K562 (cell line): ENCODE data around the gene RHBDF2. TPM values are rescaled to one million over a fixed set of nuclear protein-coding genes. Genes with fewer than 3 reads are reported as not detected.
A peak's percentile ranks its signal among the peaks of the same experiment; 100 is the strongest.

Experiments
- ATF7 ChIP-seq: fragments of 450-650 bp; IDR thresholded peaks from 2 replicates; pipeline ENCODE4 v1.7.1; 2014; ENCODE audit warnings: mild to moderate bottlenecking, moderate library complexity
- CREB1 ChIP-seq, 2 experiments: sonication (generic) in 1 of 2; formaldehyde crosslinking in 1 of 2; IDR thresholded peaks; 2 replicates each; pipeline versions ENCODE4 v1.6.1 to v1.8.0; 2012 to 2022; ENCODE audit warnings: inconsistent platforms in 1 of 2, mild to moderate bottlenecking in 1 of 2, missing genetic modification reagents in 1 of 2, moderate library complexity in 1 of 2
- CSDE1 ChIP-seq, 2 experiments: fragments of 450-650 bp; IDR thresholded peaks; 2 replicates each; pipeline ENCODE4 v1.6.1; 2016; ENCODE audit warnings: mild to moderate bottlenecking in 1 of 2
- CTBP1 ChIP-seq: fragments of 450-650 bp; IDR thresholded peaks from 2 replicates; pipeline ENCODE4 v1.6.1; 2016; ENCODE audit warnings: borderline replicate concordance
- DDX20 ChIP-seq: fragments of 450-650 bp; IDR thresholded peaks from 2 replicates; pipeline ENCODE4 v1.6.1; 2016; ENCODE audit warnings: missing genetic modification characterization, low read depth, mild to moderate bottlenecking, missing compliant biosample characterization, moderate library complexity
- DIDO1 ChIP-seq: fragments of 450-650 bp; IDR thresholded peaks from 2 replicates; pipeline ENCODE4 v1.6.1; 2016; ENCODE audit warnings: low read depth, missing biosample characterization, missing genetic modification characterization
- EP300 ChIP-seq: IDR thresholded peaks from 2 replicates; pipeline ENCODE4 v1.6.1; 2012; ENCODE audit warnings: low read length, improper control_type of control experiment
- ERF ChIP-seq: fragments of 450-650 bp; formaldehyde crosslinking; IDR thresholded peaks from 2 replicates; pipeline ENCODE4 v1.4.0; 2020; ENCODE audit warnings: mild to moderate bottlenecking, mixed read lengths
- KLF13 ChIP-seq: fragments of 450-650 bp; IDR thresholded peaks from 2 replicates; pipeline ENCODE4 v1.6.1; 2016; ENCODE audit warnings: missing genetic modification characterization, low read depth, mild to moderate bottlenecking, missing compliant biosample characterization, moderate library complexity, borderline replicate concordance
- KLF16 ChIP-seq: IDR thresholded peaks from 2 replicates; pipeline ENCODE4 v1.6.1; 2016; ENCODE audit warnings: antibody characterized with exemption
- NRF1 ChIP-seq, 2 experiments: fragments of 450-650 bp; IDR thresholded peaks in 1 of 2; conservative IDR thresholded peaks in 1 of 2; 2 replicates each; pipeline ENCODE4 v1.6.1; 2014; ENCODE audit warnings: mild to moderate bottlenecking in 2 of 2
- TAL1 ChIP-seq: fragments of 450-650 bp; IDR thresholded peaks from 2 replicates; pipeline ENCODE4 v1.6.1; 2016; ENCODE audit warnings: mild to moderate bottlenecking
- TRIM24 ChIP-seq, 2 experiments: fragments of 450-650 bp; IDR thresholded peaks; 2 replicates each; pipeline ENCODE4 v1.6.1; 2016
- ZBTB7A ChIP-seq: IDR thresholded peaks from 2 replicates; pipeline ENCODE4 v1.6.1; 2011; ENCODE audit warnings: low read depth, mild to moderate bottlenecking, low read length, moderate library complexity, borderline replicate concordance; ENCODE audit not compliant: control insufficient read depth
- ZNF589 ChIP-seq: fragments of 200-800 bp; sonication (Bioruptor generic); IDR thresholded peaks from 2 replicates; pipeline ENCODE4 v1.6.1; 2016; ENCODE audit warnings: low read depth, missing genetic modification characterization, missing compliant biosample characterization
- polyA plus RNA-seq, 8 experiments: library from polyadenylated mRNA; depleted of rRNA in 4 of 8; stranded (reverse) in 5 of 8; unstranded in 3 of 8; fragments of >200 nt; fragmentation: Nextera tagmentation in 2 of 8; fragmentation: Illumina TruSeq in 1 of 8; extraction: Ambion mirVana in 2 of 8; extraction: Trizol in 1 of 8; gene quantifications; 2 replicates each; pipeline versions ENCODE4 v1.2.1 to v1.2.3, GENCODE V29; 2011 to 2014; ENCODE audit warnings: inconsistent platforms in 1 of 8, missing spikeins in 1 of 8
- total RNA-seq, 7 experiments: library from RNA; depleted of rRNA in 6 of 7; stranded (reverse); fragments of >200 nt in 6 of 7; fragmentation: Illumina TruSeq in 2 of 7; extraction: Trizol in 2 of 7; gene quantifications; 2 replicates each; pipeline versions ENCODE4 v1.2.1 to v1.2.3, GENCODE V29; 2011 to 2021; ENCODE audit warnings: low replicate concordance in 1 of 7
- TF ChIP-seq, protein P1 (sequence below): fragments of 250-450 bp; sonication (Bioruptor Pico); IDR thresholded peaks from 2 replicates; pipeline ENCODE4 v1.5.0; 2021
- TF ChIP-seq, protein P2 (sequence below): fragments of 450-650 bp; IDR thresholded peaks from 2 replicates; pipeline ENCODE4 v1.6.1; 2016
- TF ChIP-seq, protein P3 (sequence below): sonication (generic); formaldehyde crosslinking; IDR thresholded peaks from 2 replicates; pipeline ENCODE4 v1.8.0; 2022; ENCODE audit warnings: missing genetic modification reagents, mild to moderate bottlenecking, moderate library complexity, borderline replicate concordance
- TF ChIP-seq, protein P4 (sequence below): sonication (generic); formaldehyde crosslinking; IDR thresholded peaks from 2 replicates; pipeline ENCODE4 v1.9.0; 2022; ENCODE audit warnings: mild to moderate bottlenecking, missing genetic modification reagents

RHBDF2 gene
- total and polyA plus RNA-seq, 9 of the 15 experiments (the other 6 are each of a cell fraction or from before 2014, with no cell fraction given): 0.04 to 2.8 (median 1.1) TPM

DNA sequence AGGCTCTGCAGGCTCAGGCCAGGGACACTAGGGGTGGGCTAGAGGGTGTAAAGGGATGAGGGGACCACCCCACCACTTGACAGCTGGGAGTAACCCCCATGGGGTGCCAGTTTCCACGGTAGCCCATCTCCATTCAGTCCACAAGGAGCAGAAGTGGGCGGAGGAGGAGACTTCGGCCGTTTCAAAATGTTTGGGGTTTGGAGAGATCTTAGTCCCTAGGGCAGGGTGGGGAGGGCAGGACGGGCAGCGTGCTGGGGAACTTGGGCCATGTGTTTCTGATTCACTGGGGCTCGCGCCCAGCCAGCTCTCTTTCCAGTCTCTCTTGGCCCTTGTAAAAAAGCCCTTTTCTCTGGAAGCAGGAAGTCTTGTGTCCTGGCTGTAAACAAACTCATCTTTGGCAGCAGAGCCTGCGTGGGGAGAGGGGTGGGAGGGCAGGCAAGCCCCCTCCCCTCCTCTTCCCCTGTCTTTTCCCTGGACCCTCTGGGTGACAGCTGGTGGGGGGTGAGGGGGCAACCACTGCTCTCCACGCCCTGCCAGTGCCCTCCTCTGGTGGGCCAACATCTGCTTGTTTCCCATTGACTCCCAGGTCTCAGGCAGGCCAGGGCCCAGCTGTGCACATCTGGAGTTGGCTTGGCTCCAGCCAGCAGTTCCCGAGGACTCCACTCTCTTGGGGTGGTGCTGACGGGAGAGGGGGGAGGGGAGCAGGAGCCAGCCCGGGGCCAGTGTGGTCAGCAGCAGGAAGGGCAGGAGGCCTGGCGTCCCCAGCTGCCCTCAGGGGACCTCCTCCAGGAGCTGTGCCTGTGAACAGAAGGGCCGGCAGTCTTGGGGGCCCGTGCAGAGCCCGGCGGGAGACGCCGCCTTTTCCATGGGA, 28.2 kb upstream of the RHBDF2 start (continued):
- TF ChIP-seq KLF13 (tag): peak; percentile 49; the same call in 1 of the 2 replicates
- peak; percentile 8; the same call in 1 of the 2 replicates for TF ChIP-seq TAL1
- TF ChIP-seq ZBTB7A: peak; percentile 67; the same call in 1 of the 2 replicates
- TF ChIP-seq EP300: peak; percentile 29; the same call in 1 of the 2 replicates
- TF ChIP-seq, protein P1, sequence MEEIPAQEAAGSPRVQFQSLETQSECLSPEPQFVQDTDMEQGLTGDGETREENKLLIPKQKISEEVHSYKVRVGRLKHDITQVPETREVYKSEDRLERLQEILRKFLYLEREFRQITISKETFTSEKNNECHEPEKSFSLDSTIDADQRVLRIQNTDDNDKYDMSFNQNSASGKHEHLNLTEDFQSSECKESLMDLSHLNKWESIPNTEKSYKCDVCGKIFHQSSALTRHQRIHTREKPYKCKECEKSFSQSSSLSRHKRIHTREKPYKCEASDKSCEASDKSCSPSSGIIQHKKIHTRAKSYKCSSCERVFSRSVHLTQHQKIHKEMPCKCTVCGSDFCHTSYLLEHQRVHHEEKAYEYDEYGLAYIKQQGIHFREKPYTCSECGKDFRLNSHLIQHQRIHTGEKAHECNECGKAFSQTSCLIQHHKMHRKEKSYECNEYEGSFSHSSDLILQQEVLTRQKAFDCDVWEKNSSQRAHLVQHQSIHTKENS (CRISPR knock-in tag): no peak
- TF ChIP-seq TRIM24 (IDR thresholded peaks at IDR 0.05): 0 out of 4 replicates have a peak, but pooled peaks of 1 of the 2 experiments have one; percentile 17
- TF ChIP-seq, protein P2, sequence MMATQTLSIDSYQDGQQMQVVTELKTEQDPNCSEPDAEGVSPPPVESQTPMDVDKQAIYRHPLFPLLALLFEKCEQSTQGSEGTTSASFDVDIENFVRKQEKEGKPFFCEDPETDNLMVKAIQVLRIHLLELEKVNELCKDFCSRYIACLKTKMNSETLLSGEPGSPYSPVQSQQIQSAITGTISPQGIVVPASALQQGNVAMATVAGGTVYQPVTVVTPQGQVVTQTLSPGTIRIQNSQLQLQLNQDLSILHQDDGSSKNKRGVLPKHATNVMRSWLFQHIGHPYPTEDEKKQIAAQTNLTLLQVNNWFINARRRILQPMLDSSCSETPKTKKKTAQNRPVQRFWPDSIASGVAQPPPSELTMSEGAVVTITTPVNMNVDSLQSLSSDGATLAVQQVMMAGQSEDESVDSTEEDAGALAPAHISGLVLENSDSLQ: no peak
- peak; percentile 82 for TF ChIP-seq ZNF589 (CRISPR knock-in tag)
- no peak for TF ChIP-seq CSDE1 (IDR thresholded peaks at IDR 0.05)
- TF ChIP-seq ATF7: peak; percentile 23; the same call in 1 of the 2 replicates
- TF ChIP-seq CTBP1: peak; percentile 16; the same call in 1 of the 2 replicates
- TF ChIP-seq, protein P3, sequence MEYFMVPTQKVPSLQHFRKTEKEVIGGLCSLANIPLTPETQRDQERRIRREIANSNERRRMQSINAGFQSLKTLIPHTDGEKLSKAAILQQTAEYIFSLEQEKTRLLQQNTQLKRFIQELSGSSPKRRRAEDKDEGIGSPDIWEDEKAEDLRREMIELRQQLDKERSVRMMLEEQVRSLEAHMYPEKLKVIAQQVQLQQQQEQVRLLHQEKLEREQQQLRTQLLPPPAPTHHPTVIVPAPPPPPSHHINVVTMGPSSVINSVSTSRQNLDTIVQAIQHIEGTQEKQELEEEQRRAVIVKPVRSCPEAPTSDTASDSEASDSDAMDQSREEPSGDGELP (CRISPR knock-in tag): peak; percentile 91
- 0 out of 4 replicates have a peak, but pooled peaks of 1 of the 2 experiments have one; percentile 13 for TF ChIP-seq NRF1 (conservative IDR thresholded peaks at IDR 0.05 in 1 of 2, IDR thresholded peaks at IDR 0.05 in 1 of 2)
- TF ChIP-seq DDX20 (tag): no peak
- TF ChIP-seq, protein P4, sequence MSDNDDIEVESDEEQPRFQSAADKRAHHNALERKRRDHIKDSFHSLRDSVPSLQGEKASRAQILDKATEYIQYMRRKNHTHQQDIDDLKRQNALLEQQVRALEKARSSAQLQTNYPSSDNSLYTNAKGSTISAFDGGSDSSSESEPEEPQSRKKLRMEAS (CRISPR knock-in tag): peak; percentile 74
- 0 out of 2 replicates have a peak, but pooled peaks have one; percentile 13 for TF ChIP-seq CREB1 (IDR thresholded peaks at IDR 0.05)
- TF ChIP-seq CREB1 (CRISPR knock-in tag; IDR thresholded peaks at IDR 0.05): no peak
- no peak for TF ChIP-seq DIDO1 (tag)
- 0 out of 2 replicates have a peak, but pooled peaks have one; percentile 20 for TF ChIP-seq ERF (CRISPR knock-in tag)
- TF ChIP-seq KLF16: 0 out of 2 replicates have a peak, but pooled peaks have one; percentile 9
